Stomach (tissue), 9 donors: ENCODE data around the gene SEPTIN2. TPM values are rescaled to one million over a fixed set of nuclear protein-coding genes. Genes with fewer than 3 reads are reported as not detected.
"Not testable (repeated sequence)": the region's sequence is repeated elsewhere in the genome, so short reads cannot be mapped to it uniquely, and the experiment has no call there.

Source experiments
- DNase-seq, 2 donors: peaks; one replicate each; pipeline versions ENCODE4 v3.0.0 to v3.0.0-alpha.2; 2013 to 2019
- H3K27ac ChIP-seq, 5 donors: fragments of 200-600 bp in 4 of 5; sonication (generic) in 4 of 5; one replicate each; pipeline ENCODE4 v1.5.1; 2013 to 2019; ENCODE audit warnings: mild to moderate bottlenecking in 1 of 5, moderate library complexity in 1 of 5
- H3K27me3 ChIP-seq, 3 donors: fragments of 200-600 bp; sonication (generic); one replicate each; pipeline ENCODE4 v1.5.1; 2017 to 2019; ENCODE audit warnings: mixed run types in 1 of 3
- H3K36me3 ChIP-seq, 4 donors: fragments of 200-600 bp; sonication (generic); 1 replicate in 3 of 4; 2 replicates in 1 of 4; pipeline ENCODE4 v1.5.1; 2016 to 2019
- H3K4me1 ChIP-seq, 4 donors: fragments of 200-600 bp; sonication (generic); one replicate each; pipeline ENCODE4 v1.5.1; 2016 to 2019
- H3K4me3 ChIP-seq, 4 donors: fragments of 200-600 bp; sonication (generic) in 3 of 4; one replicate each; pipeline ENCODE4 v1.5.1; 2016 to 2019; ENCODE audit warnings: mild to moderate bottlenecking in 1 of 4
- H3K9me3 ChIP-seq, 4 donors: fragments of 200-600 bp; sonication (generic); one replicate each; pipeline ENCODE4 v1.5.1; 2016 to 2019
- EP300 ChIP-seq: sonication (generic); formaldehyde crosslinking; IDR thresholded peaks from one replicate; pipeline ENCODE4 v1.6.1; 2017; ENCODE audit warnings: antibody characterized with exemption
- POLR2A ChIP-seq, 4 donors: fragments of 450-650 bp; IDR thresholded peaks; one replicate each; pipeline ENCODE4 v1.6.1; 2016; ENCODE audit warnings: antibody characterized with exemption in 4 of 4, control low read depth in 2 of 4, mild to moderate bottlenecking in 1 of 4, moderate library complexity in 1 of 4
- POLR2AphosphoS5 ChIP-seq, 3 donors: sonication (generic); formaldehyde crosslinking; IDR thresholded peaks; one replicate each; pipeline ENCODE4 v1.6.1; 2016; ENCODE audit warnings: antibody characterized with exemption in 3 of 3
- WGBS, 5 donors: extraction: QIAGEN DNeasy Blood & Tissue Kit in 3 of 5; methylation state at CpG; one replicate each; pipeline versions ENCODE4 v1.1.5 to v1.1.7; 2013 to 2018; 5-methylcytosine and 5-hydroxymethylcytosine counted together
- intact Hi-C: fragments of 100-400 bp; cut with DNase I; formaldehyde crosslinking; loops from one replicate; pipeline ENCODE4 v1.15.1; 2023; ENCODE audit warnings: low total_unique reads
- polyA plus RNA-seq, 3 donors: library from polyadenylated mRNA; stranded (reverse); fragments of 200-250 nt; gene quantifications; one replicate each; pipeline ENCODE4 v1.2.3, GENCODE V29; 2013
- total RNA-seq, 5 donors: library from RNA; depleted of rRNA; stranded (reverse); fragments of >200 nt; gene quantifications; one replicate each; pipeline versions ENCODE4 v1.1.0 to v1.2.3, GENCODE V29; 2014 to 2016
- TF ChIP-seq, protein P1 (sequence below), 7 experiments: fragments of 450-650 bp in 4 of 7; fragments of 200-600 bp in 3 of 7; sonication (generic) in 3 of 7; IDR thresholded peaks; one replicate each; pipeline ENCODE4 v1.5.1; 2016 to 2019; ENCODE audit warnings: antibody characterized with exemption in 7 of 7, control low read depth in 2 of 7, mild to moderate bottlenecking in 1 of 7
- donor health status: healthy with polysubstance abuse.
- donor health status: Bipolar disorder and iron deficiency.
- donor health status: healthy.

The SEPTIN2 gene
- total and polyA plus RNA-seq, 8 donors: 88.7 to 603 (median 208) TPM

DNA sequence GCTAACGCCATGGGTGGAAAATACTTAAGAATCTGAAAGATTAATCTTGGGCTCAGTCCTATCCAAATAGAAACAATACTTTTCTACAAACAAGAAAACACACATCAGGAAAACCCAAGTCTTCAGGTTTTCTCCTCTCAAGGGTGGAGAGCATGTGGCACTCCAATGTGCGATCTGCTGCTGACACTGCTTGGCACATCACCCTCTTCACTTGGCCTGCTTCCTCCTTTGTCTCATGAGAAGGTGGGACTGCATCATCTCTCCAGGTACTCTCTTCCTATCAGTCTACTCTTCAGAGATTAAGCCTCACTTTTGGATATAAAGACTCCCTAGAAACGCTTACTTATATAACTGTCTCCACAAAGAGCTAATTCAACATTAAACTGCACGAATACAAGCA, 26.7 kb upstream of the SEPTIN2 start:
- TF ChIP-seq EP300: no peak
- no peak for TF ChIP-seq POLR2AphosphoS5 (IDR thresholded peaks at IDR 0.05)
- no peak for TF ChIP-seq POLR2A (IDR thresholded peaks at IDR 0.05)
- TF ChIP-seq, protein P1, sequence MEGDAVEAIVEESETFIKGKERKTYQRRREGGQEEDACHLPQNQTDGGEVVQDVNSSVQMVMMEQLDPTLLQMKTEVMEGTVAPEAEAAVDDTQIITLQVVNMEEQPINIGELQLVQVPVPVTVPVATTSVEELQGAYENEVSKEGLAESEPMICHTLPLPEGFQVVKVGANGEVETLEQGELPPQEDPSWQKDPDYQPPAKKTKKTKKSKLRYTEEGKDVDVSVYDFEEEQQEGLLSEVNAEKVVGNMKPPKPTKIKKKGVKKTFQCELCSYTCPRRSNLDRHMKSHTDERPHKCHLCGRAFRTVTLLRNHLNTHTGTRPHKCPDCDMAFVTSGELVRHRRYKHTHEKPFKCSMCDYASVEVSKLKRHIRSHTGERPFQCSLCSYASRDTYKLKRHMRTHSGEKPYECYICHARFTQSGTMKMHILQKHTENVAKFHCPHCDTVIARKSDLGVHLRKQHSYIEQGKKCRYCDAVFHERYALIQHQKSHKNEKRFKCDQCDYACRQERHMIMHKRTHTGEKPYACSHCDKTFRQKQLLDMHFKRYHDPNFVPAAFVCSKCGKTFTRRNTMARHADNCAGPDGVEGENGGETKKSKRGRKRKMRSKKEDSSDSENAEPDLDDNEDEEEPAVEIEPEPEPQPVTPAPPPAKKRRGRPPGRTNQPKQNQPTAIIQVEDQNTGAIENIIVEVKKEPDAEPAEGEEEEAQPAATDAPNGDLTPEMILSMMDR (IDR thresholded peaks at IDR 0.05): no peak
- WGBS, 5 donors: 58 to 75% (median 68%) methylated on average over 4 of the region's 4 CpGs
- Histone ChIP-seq H3K9me3 (no peaks in the 10 kb centered on the region), H3K27ac (no peak overlapping the region), H3K27me3 (no peaks in the 10 kb centered on the region), H3K4me3 (no peak overlapping the region), H3K4me1 (peaks cover 9 to 62% (median 32%) of the 10 kb centered on the region in 4 donors), H3K36me3 (peaks cover 0 to 6% (median 0%) of the 10 kb centered on the region in 4 donors)
- intact Hi-C loops: no loop called here
- no peak for DNase-seq

DNA sequence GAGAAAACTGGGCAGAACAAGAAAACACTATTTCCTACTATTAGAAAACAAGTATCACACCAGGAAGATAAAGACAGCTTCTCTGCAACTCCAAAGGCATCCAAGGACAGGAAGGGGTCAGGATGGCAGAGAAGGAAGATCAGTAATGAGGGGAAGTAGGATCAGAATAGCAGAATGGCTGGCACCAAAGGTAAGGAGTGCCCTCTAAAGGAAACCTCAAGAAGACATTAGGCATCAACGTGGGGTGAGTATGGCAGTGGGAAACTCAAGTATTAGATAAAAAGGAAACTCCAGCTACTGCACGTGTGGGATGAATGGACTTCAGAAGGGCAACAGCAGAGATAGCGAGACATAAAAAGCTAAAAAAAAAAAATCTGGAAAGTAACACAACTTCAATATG, 26.1 kb upstream of the SEPTIN2 start:
- DNase-seq: no peak
- H3K36me3 ChIP-seq: peaks cover 0 to 6% (median 0%) of the 10 kb centered on the region in 4 donors
- peaks cover 7 to 56% (median 30%) of the 10 kb centered on the region in 4 donors for H3K4me1 ChIP-seq
- TF ChIP-seq POLR2A (IDR thresholded peaks at IDR 0.05) (no peak), POLR2AphosphoS5 (IDR thresholded peaks at IDR 0.05) (no peak), EP300 (no peak)
- TF ChIP-seq, protein P1 (IDR thresholded peaks at IDR 0.05): no peak
- no peak overlapping the region for H3K27ac ChIP-seq
- WGBS, 5 donors: 50 to 65% (median 54%) methylated on average over 3 of the region's 3 CpGs
- H3K27me3 ChIP-seq: no peaks in the 10 kb centered on the region
- no peak overlapping the region for H3K4me3 ChIP-seq
- intact Hi-C loops: no loop called here
- no peaks in the 10 kb centered on the region for H3K9me3 ChIP-seq

DNA sequence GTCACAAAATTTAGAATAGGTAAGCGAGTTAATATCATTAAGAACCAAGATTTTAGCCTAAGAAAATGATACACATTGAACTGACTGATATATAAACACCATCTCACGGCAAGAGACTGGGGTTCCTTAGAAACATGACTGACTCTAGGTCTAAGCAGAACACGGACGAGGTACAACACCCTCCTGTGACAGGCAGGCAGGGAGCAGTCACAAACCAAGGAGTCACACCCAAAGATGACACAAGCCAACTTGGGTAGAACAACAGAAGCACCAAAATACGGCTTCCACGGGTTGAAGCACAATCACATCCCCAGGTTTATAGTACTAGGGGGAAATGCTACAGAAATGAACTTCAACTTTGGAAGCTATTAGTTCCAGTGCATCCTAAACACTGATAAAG, 24.6 kb upstream of the SEPTIN2 start:
- Histone ChIP-seq H3K27me3 (no peaks in the 10 kb centered on the region), H3K27ac (no peak overlapping the region), H3K4me1 (peaks cover 0 to 44% (median 17%) of the 10 kb centered on the region in 4 donors), H3K9me3 (no peaks in the 10 kb centered on the region), H3K36me3 (peaks cover 0 to 6% (median 0%) of the 10 kb centered on the region in 4 donors), H3K4me3 (no peak overlapping the region)
- DNase-seq: no peak
- WGBS, 5 donors: 85 to 89% (median 87%) methylated on average over 6 of the region's 6 CpGs
- TF ChIP-seq POLR2AphosphoS5 (IDR thresholded peaks at IDR 0.05) (no peak), POLR2A (IDR thresholded peaks at IDR 0.05) (no peak), EP300 (no peak)
- TF ChIP-seq, protein P1 (IDR thresholded peaks at IDR 0.05): no peak
- intact Hi-C loops: no loop called here

DNA sequence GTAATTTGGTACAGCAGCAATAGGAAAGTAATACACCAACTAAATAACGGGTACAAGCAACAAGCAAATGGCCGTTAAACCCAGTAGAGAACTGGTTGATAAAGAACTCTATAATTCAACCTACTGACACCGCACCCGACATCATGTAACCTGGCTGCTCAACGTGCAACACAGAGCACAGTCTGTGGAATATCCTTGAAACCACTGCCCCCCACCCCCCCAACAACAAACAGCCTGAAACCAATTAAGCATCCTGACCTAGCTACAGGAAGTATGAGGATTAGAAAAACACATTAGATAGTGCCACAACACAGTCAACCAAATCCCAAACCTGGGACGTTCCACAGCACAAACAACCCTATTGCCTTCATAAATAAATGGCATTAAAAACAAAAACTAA, 23.7 kb upstream of the SEPTIN2 start:
- Histone ChIP-seq H3K36me3 (peaks cover 0 to 6% (median 3%) of the 10 kb centered on the region in 4 donors), H3K9me3 (no peaks in the 10 kb centered on the region), H3K4me1 (peaks cover 0 to 38% (median 15%) of the 10 kb centered on the region in 4 donors), H3K4me3 (no peak overlapping the region), H3K27me3 (no peaks in the 10 kb centered on the region), H3K27ac (no peak overlapping the region)
- intact Hi-C loops: no loop called here
- WGBS, 5 donors: 73 to 82% (median 75%) methylated on average over 6 of the region's 6 CpGs
- DNase-seq: no peak
- TF ChIP-seq EP300: no peak
- no peak for TF ChIP-seq POLR2AphosphoS5 (IDR thresholded peaks at IDR 0.05)
- no peak for TF ChIP-seq POLR2A (IDR thresholded peaks at IDR 0.05)
- TF ChIP-seq, protein P1 (IDR thresholded peaks at IDR 0.05): no peak

DNA sequence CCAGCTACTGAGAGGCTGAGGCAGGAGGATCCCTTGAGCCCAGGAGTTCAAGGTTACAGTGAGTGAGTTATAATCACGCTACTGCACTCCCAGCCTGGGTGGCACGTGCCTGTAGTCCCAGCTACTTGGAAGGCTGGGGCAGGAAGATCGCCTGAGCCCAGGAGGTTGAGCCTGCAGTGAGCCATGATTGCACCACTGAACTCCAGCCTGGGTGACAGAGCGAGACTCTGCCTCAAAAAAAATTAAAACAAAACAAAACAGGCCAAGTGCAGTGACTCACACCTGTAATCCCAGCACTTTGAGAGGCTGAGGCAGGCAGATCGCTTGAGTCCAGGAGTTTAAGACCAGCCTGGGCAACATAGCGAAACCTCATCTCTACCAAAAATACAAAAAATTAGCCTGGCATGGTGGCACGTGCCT, 22.3 kb upstream of the SEPTIN2 start:
- H3K9me3 ChIP-seq, H3K27me3 ChIP-seq, H3K27ac ChIP-seq, DNase-seq, intact Hi-C loops, H3K4me3 ChIP-seq: not testable (repeated sequence)
- Histone ChIP-seq H3K4me1 (peaks cover 0 to 41% (median 19%) of the 10 kb centered on the region in 4 donors), H3K36me3 (peaks cover 0 to 11% (median 10%) of the 10 kb centered on the region in 4 donors)
- 80 to 91% (median 85%) methylated on average over 7 of the region's 7 CpGs for WGBS, 5 donors
